ENCODE results near the gene PLTP.
A peak's percentile ranks its signal among the peaks of the same experiment; 100 is the strongest.
"Not testable (repeated sequence)": the region's sequence is repeated elsewhere in the genome, so short reads cannot be mapped to it uniquely, and the experiment has no call there.

PLTP gene

DNA sequence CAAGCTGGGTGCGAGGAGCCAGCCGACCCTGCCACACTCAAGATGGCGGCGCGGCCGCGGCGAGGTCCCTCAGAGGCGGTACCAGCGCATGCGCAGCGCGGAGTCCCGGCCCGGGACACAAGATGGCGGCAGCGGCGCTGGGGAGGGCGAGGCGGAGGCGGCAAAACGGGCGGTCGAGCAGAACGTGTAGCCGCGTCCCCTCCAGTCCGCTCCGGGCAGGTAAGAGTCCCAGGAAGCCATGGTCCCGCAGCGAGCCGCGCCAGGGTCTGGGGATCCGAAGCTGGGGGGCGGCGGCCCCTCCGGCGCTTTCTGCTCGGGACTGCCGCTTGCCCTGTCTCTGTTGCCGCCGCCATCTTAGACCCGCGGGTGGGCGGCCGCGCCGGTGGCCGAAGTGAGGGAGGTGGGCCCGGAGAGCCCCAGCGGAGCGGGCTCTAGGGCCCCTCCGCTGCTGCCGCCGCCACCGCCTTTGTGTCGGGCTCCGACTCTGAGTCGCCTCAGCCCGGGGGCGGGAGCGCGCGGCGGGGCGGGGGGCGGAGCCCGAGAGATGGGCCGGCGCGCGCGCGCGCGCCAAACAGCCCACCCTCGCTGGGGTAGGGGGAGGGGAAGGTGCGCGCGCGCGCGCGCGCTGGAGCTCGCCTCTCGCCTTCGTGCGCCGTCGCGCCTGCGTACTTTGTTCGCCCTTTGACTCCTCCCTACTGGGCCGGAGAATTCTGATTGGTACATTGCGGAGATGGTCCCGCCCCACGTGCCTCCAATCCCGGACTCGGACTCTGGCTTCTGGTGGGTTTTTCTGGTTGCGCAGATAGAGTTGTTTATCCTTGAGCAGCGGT, 22.8 kb upstream of the PLTP start, which contains the start of gene PCIF1:
Gene PCIF1 (plus strand): TSS at position 98 of the 830 bp plus-strand sequence. CDS start 4,317 bp downstream, outside the sequence.
- H3K4me3 ChIP-seq (replicated peaks; ENCODE audit: low read depth, low read length) = peak within 1 kb of the TSS; percentile 75
- DNase-seq (ENCODE audit: extremely low read depth, low read depth) = peak; percentile 95
- TF ChIP-seq, protein P1, sequence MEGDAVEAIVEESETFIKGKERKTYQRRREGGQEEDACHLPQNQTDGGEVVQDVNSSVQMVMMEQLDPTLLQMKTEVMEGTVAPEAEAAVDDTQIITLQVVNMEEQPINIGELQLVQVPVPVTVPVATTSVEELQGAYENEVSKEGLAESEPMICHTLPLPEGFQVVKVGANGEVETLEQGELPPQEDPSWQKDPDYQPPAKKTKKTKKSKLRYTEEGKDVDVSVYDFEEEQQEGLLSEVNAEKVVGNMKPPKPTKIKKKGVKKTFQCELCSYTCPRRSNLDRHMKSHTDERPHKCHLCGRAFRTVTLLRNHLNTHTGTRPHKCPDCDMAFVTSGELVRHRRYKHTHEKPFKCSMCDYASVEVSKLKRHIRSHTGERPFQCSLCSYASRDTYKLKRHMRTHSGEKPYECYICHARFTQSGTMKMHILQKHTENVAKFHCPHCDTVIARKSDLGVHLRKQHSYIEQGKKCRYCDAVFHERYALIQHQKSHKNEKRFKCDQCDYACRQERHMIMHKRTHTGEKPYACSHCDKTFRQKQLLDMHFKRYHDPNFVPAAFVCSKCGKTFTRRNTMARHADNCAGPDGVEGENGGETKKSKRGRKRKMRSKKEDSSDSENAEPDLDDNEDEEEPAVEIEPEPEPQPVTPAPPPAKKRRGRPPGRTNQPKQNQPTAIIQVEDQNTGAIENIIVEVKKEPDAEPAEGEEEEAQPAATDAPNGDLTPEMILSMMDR (IDR thresholded peaks at IDR 0.05; ENCODE audit: low read depth, low read length, missing control alignments) = no peak

DNA sequence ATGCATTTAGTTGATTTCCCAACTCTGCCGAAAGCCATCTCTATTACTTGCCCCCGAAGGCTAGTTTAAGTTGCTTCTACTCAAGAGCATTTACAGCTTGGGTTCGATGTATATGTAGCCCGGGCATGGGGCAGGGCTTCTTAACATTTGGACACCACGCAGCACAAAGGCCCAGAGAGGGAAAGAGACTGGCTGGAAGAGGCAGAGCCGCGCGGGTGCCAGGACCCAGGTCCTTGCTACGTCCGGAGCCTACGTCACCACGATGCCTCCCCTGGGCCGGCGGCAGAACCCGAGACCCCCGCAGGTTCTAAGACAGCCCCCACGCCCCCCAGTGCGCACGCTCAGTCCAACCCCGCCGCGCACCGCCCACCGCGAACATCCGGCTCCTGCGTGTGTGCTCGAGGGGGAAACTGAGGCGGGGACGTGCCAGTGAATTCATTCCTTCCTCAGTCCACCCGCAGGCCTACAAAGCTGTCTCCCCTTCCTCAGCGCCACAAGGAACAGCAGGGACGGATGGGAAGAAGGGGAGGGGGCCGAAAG, 22.2 kb upstream of the PLTP start:
- no peak for DNase-seq (ENCODE audit: extremely low read depth, low read depth)
- TF ChIP-seq, protein P1 (IDR thresholded peaks at IDR 0.05; ENCODE audit: low read depth, low read length, missing control alignments) = no peak
- H3K4me3 ChIP-seq (replicated peaks; ENCODE audit: low read depth, low read length) = peak overlapping the region; percentile 75

DNA sequence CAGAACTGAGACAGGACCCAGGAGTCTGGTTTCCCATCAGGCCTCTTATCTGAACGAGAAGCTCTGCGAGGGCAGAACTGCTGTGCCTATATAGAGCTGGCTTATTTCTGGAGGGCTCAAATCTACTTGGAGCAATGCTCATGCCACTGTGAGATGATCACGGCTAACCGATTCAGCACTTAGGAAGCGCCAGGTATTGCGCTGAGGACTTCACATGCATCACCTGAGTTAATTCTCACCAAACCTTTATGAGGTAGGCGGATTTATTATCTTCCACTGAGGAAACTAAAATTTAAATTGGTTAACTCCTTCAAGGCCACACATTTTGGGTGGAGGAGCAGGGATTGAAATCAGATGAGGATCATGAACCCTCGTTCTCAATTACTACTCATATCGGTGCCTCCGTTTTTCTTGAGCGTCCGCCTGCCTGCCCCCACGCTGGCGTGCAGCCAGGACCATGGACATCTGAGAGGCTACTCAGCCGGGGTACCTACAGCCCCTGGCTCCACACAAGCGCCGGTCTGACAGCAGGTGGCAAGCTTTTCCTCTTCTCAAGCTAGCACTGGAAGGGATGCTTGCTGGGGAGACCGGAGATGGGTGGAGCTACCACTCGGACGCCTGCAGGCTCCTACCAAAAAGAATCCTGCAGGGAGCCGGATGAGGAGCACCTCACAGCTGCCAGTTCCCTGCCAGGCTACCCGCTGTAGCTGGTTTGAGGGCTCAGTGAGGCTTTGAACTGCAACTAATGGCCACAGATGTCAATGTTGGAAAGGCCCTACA, 21.5 kb upstream of the PLTP start:
- TF ChIP-seq, protein P1 (IDR thresholded peaks at IDR 0.05; ENCODE audit: low read depth, low read length, missing control alignments) = peak; percentile 23
- H3K4me3 ChIP-seq (replicated peaks; ENCODE audit: low read depth, low read length) = peak overlapping the region; percentile 75
- no peak for DNase-seq (ENCODE audit: extremely low read depth, low read depth)

DNA sequence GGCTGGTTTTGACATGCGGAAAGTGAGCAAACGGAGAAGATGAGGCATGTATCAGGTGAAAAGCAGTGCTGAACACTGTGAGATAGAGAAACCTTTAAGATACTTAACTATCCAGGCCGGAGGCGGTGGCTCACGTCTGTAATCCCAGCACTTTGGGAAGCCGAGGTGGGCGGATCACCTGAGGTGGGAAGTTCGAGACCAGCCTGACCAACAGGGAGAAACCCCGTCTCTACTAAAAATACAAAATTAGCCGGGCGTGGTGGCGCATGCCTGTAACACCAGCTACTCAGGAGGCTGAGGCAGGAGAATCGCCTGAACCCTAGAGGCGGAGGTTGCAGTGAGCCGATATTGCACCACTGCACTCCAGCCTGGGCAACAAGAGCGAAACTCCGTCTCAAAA, 19.7 kb upstream of the PLTP start:
- not testable (repeated sequence) for DNase-seq (ENCODE audit: extremely low read depth, low read depth); H3K4me3 ChIP-seq (replicated peaks; ENCODE audit: low read depth, low read length)

DNA sequence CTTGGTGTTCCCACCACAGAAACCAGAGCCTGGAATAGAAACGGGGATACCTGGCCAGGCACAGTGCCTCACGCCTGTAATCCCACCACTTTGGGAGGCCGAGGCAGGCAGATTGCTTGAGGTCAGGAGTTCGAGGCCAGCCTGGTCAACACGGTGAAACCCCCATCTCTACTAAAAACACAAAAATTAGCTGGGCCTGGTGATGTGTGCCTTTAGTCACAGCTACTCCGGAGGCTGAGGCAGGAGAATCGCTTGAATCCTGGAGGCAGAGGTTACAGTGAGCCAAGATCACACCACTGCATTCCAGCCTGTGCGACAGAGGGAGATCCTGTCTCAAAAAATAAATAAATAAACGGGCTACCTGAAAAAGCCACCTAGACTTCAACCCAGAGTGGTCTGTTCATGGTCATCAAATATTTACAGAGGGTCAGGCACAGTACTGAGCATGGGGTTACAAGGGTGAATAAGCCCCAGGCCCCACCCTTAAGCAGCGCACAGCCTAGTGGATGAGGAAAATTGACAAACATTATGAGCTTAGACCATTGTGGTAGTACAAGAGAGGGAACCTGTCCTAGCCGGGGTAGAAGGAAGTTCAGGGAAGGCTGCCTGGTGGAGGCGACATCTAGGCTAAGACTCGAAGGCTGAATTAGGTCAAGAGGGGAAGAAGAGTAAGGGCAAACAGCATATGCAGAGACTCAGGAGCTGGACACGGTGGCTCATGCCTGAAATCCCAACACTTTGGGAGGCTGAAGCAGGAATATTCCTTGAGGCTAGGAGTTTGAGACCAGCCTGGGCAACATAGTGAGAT, 15.3 kb upstream of the PLTP start:
- no peak overlapping the region for H3K4me3 ChIP-seq (replicated peaks; ENCODE audit: low read depth, low read length)
- DNase-seq (ENCODE audit: extremely low read depth, low read depth) = no peak
- TF ChIP-seq, protein P1 (IDR thresholded peaks at IDR 0.05; ENCODE audit: low read depth, low read length, missing control alignments) = no peak

DNA sequence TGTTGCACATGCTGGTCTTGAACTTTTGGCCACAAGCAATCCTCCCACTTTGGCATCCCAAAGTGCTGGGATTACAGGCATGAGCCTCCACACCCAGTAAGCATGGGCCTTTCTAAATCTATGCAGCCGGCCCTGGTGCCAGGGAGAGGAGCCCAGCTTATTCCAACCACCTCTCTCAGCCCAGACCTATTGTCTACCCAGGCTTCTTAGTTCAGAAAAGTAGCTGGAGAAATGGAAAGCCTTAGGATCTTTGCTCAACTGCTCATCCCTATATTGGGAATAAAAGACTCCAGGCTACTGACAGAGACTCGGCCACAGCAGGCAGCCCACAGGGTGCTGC, 14.7 kb upstream of the PLTP start:
- TF ChIP-seq, protein P1 (IDR thresholded peaks at IDR 0.05; ENCODE audit: low read depth, low read length, missing control alignments) = no peak
- H3K4me3 ChIP-seq (replicated peaks; ENCODE audit: low read depth, low read length) = no peak overlapping the region
- no peak for DNase-seq (ENCODE audit: extremely low read depth, low read depth)

Measured in HFF-Myc (cell line).